HepG2 (cell line): Measurements from ENCODE around the gene TOLLIP. TPM values are rescaled to one million over a fixed set of nuclear protein-coding genes. Genes with fewer than 3 reads are reported as not detected.

Experiments
- FOXC1 ChIP-seq: sonication (generic); formaldehyde crosslinking; IDR thresholded peaks from 2 replicates; pipeline ENCODE4 v1.8.0; 2022; ENCODE audit warnings: mild to moderate bottlenecking, missing genetic modification reagents, borderline replicate concordance
- KLF15 ChIP-seq: sonication (generic); formaldehyde crosslinking; IDR thresholded peaks from 2 replicates; pipeline ENCODE4 v1.8.1; 2023; ENCODE audit warnings: borderline replicate concordance, mild to moderate bottlenecking, inconsistent platforms, missing genetic modification reagents, mixed read lengths
- NR1H2 ChIP-seq: sonication (generic); formaldehyde crosslinking; IDR thresholded peaks from 2 replicates; pipeline ENCODE4 v1.8.1; 2022; ENCODE audit warnings: low read depth, missing genetic modification reagents, borderline replicate concordance
- PHF5A ChIP-seq: IDR thresholded peaks from one replicate; pipeline ENCODE4 v1.6.1; 2018; ENCODE audit warnings: low read depth, missing genetic modification reagents; ENCODE audit not compliant: unreplicated experiment
- SOX13 ChIP-seq, 3 experiments: fragments of 450-650 bp in 1 of 3; sonication (generic) in 1 of 3; formaldehyde crosslinking in 1 of 3; IDR thresholded peaks in 2 of 3; conservative IDR thresholded peaks in 1 of 3; 2 replicates each; pipeline versions ENCODE4 v1.5.0 to v1.6.1; 2016 to 2020; ENCODE audit warnings: antibody characterized with exemption in 1 of 3, mild to moderate bottlenecking in 1 of 3, missing compliant biosample characterization in 1 of 3, missing genetic modification reagents in 1 of 3, moderate library complexity in 1 of 3
- TOPORS ChIP-seq: sonication (generic); formaldehyde crosslinking; IDR thresholded peaks from 2 replicates; pipeline ENCODE4 v1.8.0; 2023; ENCODE audit warnings: mild to moderate bottlenecking, missing genetic modification reagents
- ZNF292 ChIP-seq: sonication (generic); formaldehyde crosslinking; IDR thresholded peaks from 2 replicates; pipeline ENCODE4 v1.8.1; 2022; ENCODE audit warnings: mild to moderate bottlenecking, low read depth, missing genetic modification reagents, borderline replicate concordance
- ZNF629 ChIP-seq: sonication (generic); formaldehyde crosslinking; conservative IDR thresholded peaks from 2 replicates; pipeline ENCODE4 v1.5.0; 2020; ENCODE audit warnings: missing genetic modification reagents
- ZNF670 ChIP-seq: sonication (generic); formaldehyde crosslinking; IDR thresholded peaks from 2 replicates; pipeline ENCODE4 v1.8.0; 2022; ENCODE audit warnings: mild to moderate bottlenecking, missing genetic modification reagents, borderline replicate concordance
- polyA plus RNA-seq, 8 experiments: library from polyadenylated mRNA; depleted of rRNA in 3 of 8; stranded (reverse) in 7 of 8; unstranded in 1 of 8; fragments of >200 nt; fragmentation: Illumina TruSeq in 4 of 8; extraction: Trizol in 4 of 8; gene quantifications; 2 replicates each; pipeline versions ENCODE4 v1.2.1 to v1.2.3, GENCODE V29; 2011 to 2016; ENCODE audit warnings: low read depth in 4 of 8, missing spikeins in 1 of 8, mixed read lengths in 1 of 8; ENCODE audit not compliant: insufficient read depth in 1 of 8
- total RNA-seq, 5 experiments: library from RNA; depleted of rRNA; stranded (reverse); fragments of >200 nt; fragmentation: Illumina TruSeq; extraction: Trizol; gene quantifications; 2 replicates each; pipeline ENCODE4 v1.2.3, GENCODE V29; 2016; ENCODE audit warnings: low read depth in 1 of 5
- TF ChIP-seq, protein P1 (sequence below): sonication (generic); formaldehyde crosslinking; conservative IDR thresholded peaks from 2 replicates; pipeline ENCODE4 v1.5.0; 2020; ENCODE audit warnings: missing genetic modification reagents
- TF ChIP-seq, protein P2 (sequence below): sonication (generic); formaldehyde crosslinking; conservative IDR thresholded peaks from 2 replicates; pipeline ENCODE4 v1.4.0; 2020; ENCODE audit warnings: missing genetic modification reagents
- TF ChIP-seq, protein P3 (sequence below): sonication (generic); formaldehyde crosslinking; conservative IDR thresholded peaks from 2 replicates; pipeline ENCODE4 v1.8.0; 2022; ENCODE audit warnings: missing genetic modification reagents
- TF ChIP-seq, protein P4 (sequence below): sonication (generic); formaldehyde crosslinking; IDR thresholded peaks from 2 replicates; pipeline ENCODE4 v1.4.0; 2020; ENCODE audit warnings: missing genetic modification reagents
- TF ChIP-seq, protein P5 (sequence below): sonication (generic); formaldehyde crosslinking; IDR thresholded peaks from 2 replicates; pipeline ENCODE4 v1.4.0; 2020; ENCODE audit warnings: mild to moderate bottlenecking, missing genetic modification reagents

TOLLIP gene
- total and polyA plus RNA-seq, 2 of the 13 experiments (the other 11 are each of a cell fraction or from before 2014, with no cell fraction given): 25.9 to 47.5 TPM

DNA sequence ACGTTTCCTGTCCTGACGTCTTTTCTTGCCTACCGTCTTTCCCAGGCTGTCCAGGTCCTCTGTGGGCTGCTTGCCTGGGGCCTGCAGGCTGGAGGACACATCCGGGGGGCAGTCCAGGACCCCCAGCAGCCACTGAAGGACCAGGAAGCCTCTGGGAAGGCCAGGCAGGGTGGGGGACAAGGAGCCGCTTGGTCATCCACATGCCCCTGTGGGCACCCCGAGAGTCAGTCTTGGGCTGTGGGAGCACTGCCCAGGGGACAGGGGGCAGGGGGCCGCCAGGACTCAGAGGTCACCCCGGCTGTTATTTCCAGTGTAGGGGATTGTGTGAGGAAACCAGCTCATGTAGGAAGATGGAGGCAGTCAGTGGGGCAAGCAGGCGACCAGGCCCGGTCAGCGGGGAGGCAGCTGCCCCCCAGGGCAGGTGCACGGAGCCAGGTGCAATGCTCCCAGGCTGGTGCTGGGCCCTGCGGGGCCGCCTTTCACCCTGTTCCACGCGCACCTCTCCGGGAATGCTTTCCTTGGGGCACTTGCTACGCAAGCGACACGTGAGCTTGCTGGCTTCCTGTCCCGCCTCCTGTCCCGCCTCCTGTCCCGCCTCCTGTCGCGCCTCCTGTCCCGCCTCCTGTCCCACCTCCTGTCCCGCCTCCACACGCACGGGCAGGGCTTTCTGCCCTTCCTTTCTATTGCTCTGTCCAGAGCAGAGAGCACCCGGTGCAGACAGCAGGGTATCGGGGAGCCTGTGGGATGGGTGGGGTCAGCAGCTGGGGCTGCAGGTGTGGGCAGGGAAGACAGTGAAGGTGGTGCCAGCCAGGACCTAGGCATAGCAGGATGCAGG, 47.0 kb downstream of the TOLLIP start (continued):
- TF ChIP-seq, protein P1, sequence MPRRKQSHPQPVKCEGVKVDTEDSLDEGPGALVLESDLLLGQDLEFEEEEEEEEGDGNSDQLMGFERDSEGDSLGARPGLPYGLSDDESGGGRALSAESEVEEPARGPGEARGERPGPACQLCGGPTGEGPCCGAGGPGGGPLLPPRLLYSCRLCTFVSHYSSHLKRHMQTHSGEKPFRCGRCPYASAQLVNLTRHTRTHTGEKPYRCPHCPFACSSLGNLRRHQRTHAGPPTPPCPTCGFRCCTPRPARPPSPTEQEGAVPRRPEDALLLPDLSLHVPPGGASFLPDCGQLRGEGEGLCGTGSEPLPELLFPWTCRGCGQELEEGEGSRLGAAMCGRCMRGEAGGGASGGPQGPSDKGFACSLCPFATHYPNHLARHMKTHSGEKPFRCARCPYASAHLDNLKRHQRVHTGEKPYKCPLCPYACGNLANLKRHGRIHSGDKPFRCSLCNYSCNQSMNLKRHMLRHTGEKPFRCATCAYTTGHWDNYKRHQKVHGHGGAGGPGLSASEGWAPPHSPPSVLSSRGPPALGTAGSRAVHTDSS (CRISPR knock-in tag): 0 out of 2 replicates have a peak, but pooled peaks have one; percentile 33
- TF ChIP-seq KLF15 (CRISPR knock-in tag) (0 out of 2 replicates have a peak, but pooled peaks have one; percentile 33), ZNF292 (CRISPR knock-in tag) (no peak), ZNF629 (CRISPR knock-in tag) (no peak), SOX13 (IDR thresholded peaks at IDR 0.05) (no peak), SOX13 (CRISPR knock-in tag; conservative IDR thresholded peaks at IDR 0.05 in 1 of 2, IDR thresholded peaks at IDR 0.05 in 1 of 2) (no peak; a peak in 1 of 4 replicates), NR1H2 (CRISPR knock-in tag) (no peak), TOPORS (CRISPR knock-in tag) (no peak), ZNF670 (no peak), PHF5A (no peak), FOXC1 (no peak)
- TF ChIP-seq, protein P2, sequence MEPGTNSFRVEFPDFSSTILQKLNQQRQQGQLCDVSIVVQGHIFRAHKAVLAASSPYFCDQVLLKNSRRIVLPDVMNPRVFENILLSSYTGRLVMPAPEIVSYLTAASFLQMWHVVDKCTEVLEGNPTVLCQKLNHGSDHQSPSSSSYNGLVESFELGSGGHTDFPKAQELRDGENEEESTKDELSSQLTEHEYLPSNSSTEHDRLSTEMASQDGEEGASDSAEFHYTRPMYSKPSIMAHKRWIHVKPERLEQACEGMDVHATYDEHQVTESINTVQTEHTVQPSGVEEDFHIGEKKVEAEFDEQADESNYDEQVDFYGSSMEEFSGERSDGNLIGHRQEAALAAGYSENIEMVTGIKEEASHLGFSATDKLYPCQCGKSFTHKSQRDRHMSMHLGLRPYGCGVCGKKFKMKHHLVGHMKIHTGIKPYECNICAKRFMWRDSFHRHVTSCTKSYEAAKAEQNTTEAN: 0 out of 2 replicates have a peak, but pooled peaks have one; percentile 37
- TF ChIP-seq, protein P3, sequence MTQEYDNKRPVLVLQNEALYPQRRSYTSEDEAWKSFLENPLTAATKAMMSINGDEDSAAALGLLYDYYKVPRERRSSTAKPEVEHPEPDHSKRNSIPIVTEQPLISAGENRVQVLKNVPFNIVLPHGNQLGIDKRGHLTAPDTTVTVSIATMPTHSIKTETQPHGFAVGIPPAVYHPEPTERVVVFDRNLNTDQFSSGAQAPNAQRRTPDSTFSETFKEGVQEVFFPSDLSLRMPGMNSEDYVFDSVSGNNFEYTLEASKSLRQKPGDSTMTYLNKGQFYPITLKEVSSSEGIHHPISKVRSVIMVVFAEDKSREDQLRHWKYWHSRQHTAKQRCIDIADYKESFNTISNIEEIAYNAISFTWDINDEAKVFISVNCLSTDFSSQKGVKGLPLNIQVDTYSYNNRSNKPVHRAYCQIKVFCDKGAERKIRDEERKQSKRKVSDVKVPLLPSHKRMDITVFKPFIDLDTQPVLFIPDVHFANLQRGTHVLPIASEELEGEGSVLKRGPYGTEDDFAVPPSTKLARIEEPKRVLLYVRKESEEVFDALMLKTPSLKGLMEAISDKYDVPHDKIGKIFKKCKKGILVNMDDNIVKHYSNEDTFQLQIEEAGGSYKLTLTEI: no peak
- TF ChIP-seq, protein P4, sequence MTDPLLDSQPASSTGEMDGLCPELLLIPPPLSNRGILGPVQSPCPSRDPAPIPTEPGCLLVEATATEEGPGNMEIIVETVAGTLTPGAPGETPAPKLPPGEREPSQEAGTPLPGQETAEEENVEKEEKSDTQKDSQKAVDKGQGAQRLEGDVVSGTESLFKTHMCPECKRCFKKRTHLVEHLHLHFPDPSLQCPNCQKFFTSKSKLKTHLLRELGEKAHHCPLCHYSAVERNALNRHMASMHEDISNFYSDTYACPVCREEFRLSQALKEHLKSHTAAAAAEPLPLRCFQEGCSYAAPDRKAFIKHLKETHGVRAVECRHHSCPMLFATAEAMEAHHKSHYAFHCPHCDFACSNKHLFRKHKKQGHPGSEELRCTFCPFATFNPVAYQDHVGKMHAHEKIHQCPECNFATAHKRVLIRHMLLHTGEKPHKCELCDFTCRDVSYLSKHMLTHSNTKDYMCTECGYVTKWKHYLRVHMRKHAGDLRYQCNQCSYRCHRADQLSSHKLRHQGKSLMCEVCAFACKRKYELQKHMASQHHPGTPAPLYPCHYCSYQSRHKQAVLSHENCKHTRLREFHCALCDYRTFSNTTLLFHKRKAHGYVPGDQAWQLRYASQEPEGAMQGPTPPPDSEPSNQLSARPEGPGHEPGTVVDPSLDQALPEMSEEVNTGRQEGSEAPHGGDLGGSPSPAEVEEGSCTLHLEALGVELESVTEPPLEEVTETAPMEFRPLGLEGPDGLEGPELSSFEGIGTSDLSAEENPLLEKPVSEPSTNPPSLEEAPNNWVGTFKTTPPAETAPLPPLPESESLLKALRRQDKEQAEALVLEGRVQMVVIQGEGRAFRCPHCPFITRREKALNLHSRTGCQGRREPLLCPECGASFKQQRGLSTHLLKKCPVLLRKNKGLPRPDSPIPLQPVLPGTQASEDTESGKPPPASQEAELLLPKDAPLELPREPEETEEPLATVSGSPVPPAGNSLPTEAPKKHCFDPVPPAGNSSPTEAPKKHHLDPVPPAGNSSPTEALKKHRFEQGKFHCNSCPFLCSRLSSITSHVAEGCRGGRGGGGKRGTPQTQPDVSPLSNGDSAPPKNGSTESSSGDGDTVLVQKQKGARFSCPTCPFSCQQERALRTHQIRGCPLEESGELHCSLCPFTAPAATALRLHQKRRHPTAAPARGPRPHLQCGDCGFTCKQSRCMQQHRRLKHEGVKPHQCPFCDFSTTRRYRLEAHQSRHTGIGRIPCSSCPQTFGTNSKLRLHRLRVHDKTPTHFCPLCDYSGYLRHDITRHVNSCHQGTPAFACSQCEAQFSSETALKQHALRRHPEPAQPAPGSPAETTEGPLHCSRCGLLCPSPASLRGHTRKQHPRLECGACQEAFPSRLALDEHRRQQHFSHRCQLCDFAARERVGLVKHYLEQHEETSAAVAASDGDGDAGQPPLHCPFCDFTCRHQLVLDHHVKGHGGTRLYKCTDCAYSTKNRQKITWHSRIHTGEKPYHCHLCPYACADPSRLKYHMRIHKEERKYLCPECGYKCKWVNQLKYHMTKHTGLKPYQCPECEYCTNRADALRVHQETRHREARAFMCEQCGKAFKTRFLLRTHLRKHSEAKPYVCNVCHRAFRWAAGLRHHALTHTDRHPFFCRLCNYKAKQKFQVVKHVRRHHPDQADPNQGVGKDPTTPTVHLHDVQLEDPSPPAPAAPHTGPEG: 0 out of 2 replicates have a peak, but pooled peaks have one; percentile 51
- TF ChIP-seq, protein P5, sequence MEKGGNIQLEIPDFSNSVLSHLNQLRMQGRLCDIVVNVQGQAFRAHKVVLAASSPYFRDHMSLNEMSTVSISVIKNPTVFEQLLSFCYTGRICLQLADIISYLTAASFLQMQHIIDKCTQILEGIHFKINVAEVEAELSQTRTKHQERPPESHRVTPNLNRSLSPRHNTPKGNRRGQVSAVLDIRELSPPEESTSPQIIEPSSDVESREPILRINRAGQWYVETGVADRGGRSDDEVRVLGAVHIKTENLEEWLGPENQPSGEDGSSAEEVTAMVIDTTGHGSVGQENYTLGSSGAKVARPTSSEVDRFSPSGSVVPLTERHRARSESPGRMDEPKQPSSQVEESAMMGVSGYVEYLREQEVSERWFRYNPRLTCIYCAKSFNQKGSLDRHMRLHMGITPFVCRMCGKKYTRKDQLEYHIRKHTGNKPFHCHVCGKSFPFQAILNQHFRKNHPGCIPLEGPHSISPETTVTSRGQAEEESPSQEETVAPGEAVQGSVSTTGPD: no peak
